Tibial nerve (tissue), 4 donors: ENCODE data around the gene UHRF2. TPM values are rescaled to one million over a fixed set of nuclear protein-coding genes. Genes with fewer than 3 reads are reported as not detected.

ENCODE experiments used
- DNase-seq, 2 donors: peaks; one replicate each; pipeline ENCODE4 v3.0.0-alpha.2; 2019; ENCODE audit warnings: low spot score in 2 of 2
- H3K27ac ChIP-seq, 4 donors: fragments of 200-600 bp; sonication (generic) in 3 of 4; one replicate each; pipeline ENCODE4 v1.5.1; 2017 to 2019; ENCODE audit warnings: mild to moderate bottlenecking in 1 of 4
- H3K27me3 ChIP-seq, 2 donors: fragments of 200-600 bp; sonication (generic) in 1 of 2; one replicate each; pipeline versions ENCODE4 v1.5.1 to v1.6.0; 2017 to 2019
- H3K36me3 ChIP-seq, 3 donors: fragments of 200-600 bp; sonication (generic); one replicate each; pipeline ENCODE4 v1.5.1; 2018 to 2019
- H3K4me1 ChIP-seq, 4 donors: fragments of 200-600 bp; sonication (generic) in 3 of 4; one replicate each; pipeline ENCODE4 v1.5.1; 2017 to 2019
- H3K4me3 ChIP-seq, 4 donors: fragments of 200-600 bp; sonication (generic) in 3 of 4; one replicate each; pipeline ENCODE4 v1.5.1; 2017 to 2019; ENCODE audit warnings: mild to moderate bottlenecking in 1 of 4, moderate library complexity in 1 of 4
- H3K9me3 ChIP-seq, 4 donors: fragments of 200-600 bp; sonication (generic) in 3 of 4; one replicate each; pipeline ENCODE4 v1.5.1; 2017 to 2019
- EP300 ChIP-seq, 2 donors: sonication (generic); formaldehyde crosslinking; IDR thresholded peaks; one replicate each; pipeline ENCODE4 v1.6.1; 2017; ENCODE audit warnings: antibody characterized with exemption in 2 of 2, mild to moderate bottlenecking in 1 of 2
- POLR2A ChIP-seq, 2 donors: fragments of 450-650 bp; IDR thresholded peaks; one replicate each; pipeline ENCODE4 v1.6.1; 2017; ENCODE audit warnings: antibody characterized with exemption in 2 of 2, mild to moderate bottlenecking in 2 of 2, moderate library complexity in 2 of 2
- WGBS, 2 donors: methylation state at CpG; one replicate each; pipeline ENCODE4 v1.1.5; 2018; 5-methylcytosine and 5-hydroxymethylcytosine counted together
- total RNA-seq, 4 donors: library from RNA; depleted of rRNA; stranded (reverse); fragments of >200 nt; gene quantifications; one replicate each; pipeline ENCODE4 v1.1.0, GENCODE V29; 2016
- TF ChIP-seq, protein P1 (sequence below), 5 experiments: fragments of 200-600 bp in 3 of 5; fragments of 450-650 bp in 2 of 5; sonication (generic) in 3 of 5; IDR thresholded peaks; one replicate each; pipeline ENCODE4 v1.5.1; 2016 to 2019; ENCODE audit warnings: antibody characterized with exemption in 5 of 5, mild to moderate bottlenecking in 3 of 5, moderate library complexity in 2 of 5

Gene UHRF2
- total RNA-seq, 4 donors from 2014 or later: 61.2 to 85.0 (median 76.0) TPM

DNA sequence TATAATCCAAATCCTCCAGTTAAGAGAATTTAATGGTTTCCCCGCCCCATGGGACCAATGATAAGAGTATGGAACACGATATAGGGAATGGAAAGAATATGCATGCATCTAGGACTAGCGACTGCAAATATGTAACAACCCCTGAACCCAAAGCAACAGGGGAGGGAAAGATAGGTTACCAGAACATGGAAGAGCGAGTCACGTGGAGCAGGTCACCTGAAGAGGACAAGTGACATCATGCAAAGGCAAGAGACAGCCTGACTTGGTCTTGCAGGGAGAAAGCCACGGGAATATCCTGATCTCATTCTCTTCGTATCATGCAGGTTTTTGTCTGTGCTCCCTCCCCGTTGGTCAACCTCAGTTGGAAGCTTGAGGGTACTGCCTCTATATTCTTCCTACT lies 4.7 kb upstream of the UHRF2 start:
- Histone ChIP-seq H3K27ac (no peak overlapping the region), H3K36me3 (no peaks in the 10 kb centered on the region), H3K4me1 (peaks cover 0 to 7% (median 0%) of the 10 kb centered on the region in 4 donors), H3K27me3 (no peaks in the 10 kb centered on the region), H3K4me3 (no peak overlapping the region), H3K9me3 (no peaks in the 10 kb centered on the region)
- no peak for DNase-seq
- TF ChIP-seq, protein P1, sequence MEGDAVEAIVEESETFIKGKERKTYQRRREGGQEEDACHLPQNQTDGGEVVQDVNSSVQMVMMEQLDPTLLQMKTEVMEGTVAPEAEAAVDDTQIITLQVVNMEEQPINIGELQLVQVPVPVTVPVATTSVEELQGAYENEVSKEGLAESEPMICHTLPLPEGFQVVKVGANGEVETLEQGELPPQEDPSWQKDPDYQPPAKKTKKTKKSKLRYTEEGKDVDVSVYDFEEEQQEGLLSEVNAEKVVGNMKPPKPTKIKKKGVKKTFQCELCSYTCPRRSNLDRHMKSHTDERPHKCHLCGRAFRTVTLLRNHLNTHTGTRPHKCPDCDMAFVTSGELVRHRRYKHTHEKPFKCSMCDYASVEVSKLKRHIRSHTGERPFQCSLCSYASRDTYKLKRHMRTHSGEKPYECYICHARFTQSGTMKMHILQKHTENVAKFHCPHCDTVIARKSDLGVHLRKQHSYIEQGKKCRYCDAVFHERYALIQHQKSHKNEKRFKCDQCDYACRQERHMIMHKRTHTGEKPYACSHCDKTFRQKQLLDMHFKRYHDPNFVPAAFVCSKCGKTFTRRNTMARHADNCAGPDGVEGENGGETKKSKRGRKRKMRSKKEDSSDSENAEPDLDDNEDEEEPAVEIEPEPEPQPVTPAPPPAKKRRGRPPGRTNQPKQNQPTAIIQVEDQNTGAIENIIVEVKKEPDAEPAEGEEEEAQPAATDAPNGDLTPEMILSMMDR (IDR thresholded peaks at IDR 0.05): no peak
- 87 to 88% methylated on average over 8 of the region's 8 CpGs for WGBS, 2 donors

DNA sequence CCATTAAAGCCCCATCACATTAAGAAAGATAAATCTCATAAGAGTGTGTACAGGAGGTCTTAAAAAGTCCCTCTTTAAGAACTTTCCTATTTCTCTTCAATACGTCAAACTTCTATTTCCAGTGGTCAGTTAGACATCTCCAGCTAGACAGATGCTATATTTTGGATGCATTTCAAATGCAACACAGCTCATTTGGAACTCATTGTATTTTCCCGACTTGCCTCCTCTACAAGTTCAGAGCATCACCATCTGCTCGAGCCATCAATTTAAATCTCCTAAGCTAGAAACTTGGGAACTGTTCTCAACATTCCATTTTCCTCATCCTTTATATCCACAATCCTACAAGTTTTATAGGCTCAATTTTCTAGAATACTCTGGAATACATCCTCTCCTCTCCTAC lies 3.2 kb upstream of the UHRF2 start:
- 53 to 61% methylated on average over 3 of the region's 3 CpGs for WGBS, 2 donors
- Histone ChIP-seq H3K27ac (no peak overlapping the region), H3K9me3 (no peaks in the 10 kb centered on the region), H3K4me3 (no peak overlapping the region), H3K36me3 (no peaks in the 10 kb centered on the region), H3K4me1 (peaks cover 0 to 13% (median 2%) of the 10 kb centered on the region in 4 donors), H3K27me3 (no peaks in the 10 kb centered on the region)
- TF ChIP-seq, protein P1 (IDR thresholded peaks at IDR 0.05): no peak
- TF ChIP-seq EP300 (IDR thresholded peaks at IDR 0.05) (no peak), POLR2A (IDR thresholded peaks at IDR 0.05) (no peak)
- no peak for DNase-seq

DNA sequence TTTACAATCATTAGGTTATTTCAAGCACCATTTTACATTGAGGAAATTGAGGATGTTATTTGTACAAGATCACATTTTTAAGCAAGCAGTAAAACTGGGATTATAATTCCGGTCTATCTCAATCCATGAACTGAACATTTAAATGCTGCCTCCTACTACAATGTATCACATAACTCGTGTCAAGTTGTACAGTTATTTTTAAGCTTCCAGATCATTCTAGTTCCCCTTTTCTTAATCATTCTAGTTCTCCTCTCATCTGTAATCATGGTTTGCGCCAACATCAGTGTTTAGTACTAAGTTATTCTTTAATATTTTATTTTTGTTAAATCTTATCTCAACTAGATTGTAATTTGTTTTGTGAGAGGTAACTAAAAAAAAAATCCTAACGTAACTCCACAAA lies 2.4 kb upstream of the UHRF2 start:
- peaks cover 0 to 22% (median 4%) of the 10 kb centered on the region in 4 donors for H3K4me1 ChIP-seq
- H3K36me3 ChIP-seq: no peaks in the 10 kb centered on the region
- WGBS, 2 donors: 76 to 77% methylated on average over 4 of the region's 4 CpGs
- no peaks in the 10 kb centered on the region for H3K9me3 ChIP-seq
- H3K4me3 ChIP-seq: no peak overlapping the region
- no peak for DNase-seq
- H3K27ac ChIP-seq: no peak overlapping the region
- TF ChIP-seq, protein P1 (IDR thresholded peaks at IDR 0.05): no peak
- TF ChIP-seq EP300 (IDR thresholded peaks at IDR 0.05): no peak
- TF ChIP-seq POLR2A (IDR thresholded peaks at IDR 0.05): no peak
- H3K27me3 ChIP-seq: no peaks in the 10 kb centered on the region

DNA sequence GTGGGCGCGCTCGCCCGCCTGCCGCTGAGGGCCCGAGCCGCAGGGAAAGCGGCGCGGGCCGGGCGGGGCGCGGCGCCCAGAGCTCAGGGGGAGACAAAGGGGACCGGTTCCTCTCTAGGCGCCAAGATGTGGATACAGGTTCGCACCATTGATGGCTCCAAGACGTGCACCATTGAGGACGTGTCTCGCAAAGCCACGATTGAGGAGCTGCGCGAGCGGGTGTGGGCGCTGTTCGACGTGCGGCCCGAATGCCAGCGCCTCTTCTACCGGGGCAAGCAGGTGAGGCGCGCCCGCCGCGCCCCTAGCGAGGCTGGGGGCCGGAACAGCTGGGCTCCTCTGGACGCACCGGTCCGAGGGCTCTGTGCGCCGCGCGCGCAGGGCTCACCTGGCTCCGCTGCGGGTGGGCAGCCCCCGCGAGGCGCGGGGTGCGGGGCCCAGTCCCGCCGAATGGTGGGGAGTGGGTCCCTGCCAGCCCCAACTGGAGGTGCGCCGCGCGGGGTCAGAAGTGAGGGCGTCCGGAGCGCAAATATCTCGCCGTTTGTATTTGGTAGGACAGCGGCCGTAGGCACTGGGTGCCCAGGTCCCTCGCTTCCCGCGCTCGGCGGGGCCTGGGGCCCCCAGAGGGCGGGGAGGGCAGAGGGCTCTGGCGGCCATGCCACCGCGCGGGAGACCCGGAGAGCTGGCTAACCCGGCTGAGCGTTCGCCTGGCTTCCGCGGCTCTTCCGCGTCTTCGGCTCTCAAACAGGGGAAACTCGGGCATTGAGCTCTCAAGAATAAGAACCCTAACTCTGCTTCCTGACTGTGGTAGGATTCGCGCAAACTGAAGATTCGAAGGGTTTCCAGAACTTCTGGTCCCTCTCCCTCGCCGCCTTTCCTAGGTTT lies 607 bp downstream of the UHRF2 start:
- H3K4me3 ChIP-seq: peak overlapping the region; percentile 65 to 87 (median 78)
- no peak for TF ChIP-seq EP300 (IDR thresholded peaks at IDR 0.05)
- TF ChIP-seq POLR2A (IDR thresholded peaks at IDR 0.05): no peak
- TF ChIP-seq, protein P1 (IDR thresholded peaks at IDR 0.05): no peak
- no peaks in the 10 kb centered on the region for H3K9me3 ChIP-seq
- no peaks in the 10 kb centered on the region for H3K27me3 ChIP-seq
- WGBS, 2 donors: 0% methylated on average over 11 to 63 of the region's 92 CpGs
- H3K36me3 ChIP-seq: peaks cover 0 to 4% (median 0%) of the 10 kb centered on the region in 3 donors
- peak overlapping the region; percentile 86 to 94 (median 91) for H3K27ac ChIP-seq
- peak in 1 of 2 donors; percentile 15 for DNase-seq
- peaks cover 0 to 46% (median 11%) of the 10 kb centered on the region in 4 donors for H3K4me1 ChIP-seq

DNA sequence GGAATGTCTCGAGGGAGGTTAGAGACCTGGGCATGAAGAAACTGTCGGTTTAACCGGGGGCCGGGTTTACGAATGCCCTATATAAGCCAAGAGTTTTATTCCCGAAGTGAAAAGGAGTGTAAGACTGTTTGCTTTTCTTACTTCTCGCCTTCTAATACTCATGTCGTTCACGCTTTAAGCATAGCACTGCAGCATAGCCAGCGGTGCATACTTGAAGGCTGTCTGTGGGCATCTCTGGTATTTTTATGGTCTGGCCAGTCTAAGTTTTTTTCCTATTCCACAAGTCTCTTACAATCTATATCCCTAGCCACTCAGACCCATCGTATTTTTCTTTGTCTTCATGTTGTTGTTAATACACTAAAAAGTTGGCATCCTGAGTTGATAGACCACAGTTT lies 1.2 kb downstream of the UHRF2 start:
- Histone ChIP-seq H3K36me3 (peaks cover 0 to 4% (median 0%) of the 10 kb centered on the region in 3 donors), H3K4me3 (peak overlapping the region; percentile 65 to 87 (median 78)), H3K4me1 (peaks cover 0 to 52% (median 11%) of the 10 kb centered on the region in 4 donors), H3K27ac (peak overlapping the region; percentile 86 to 94 (median 91)), H3K27me3 (no peaks in the 10 kb centered on the region), H3K9me3 (no peaks in the 10 kb centered on the region)
- DNase-seq: no peak
- WGBS, 2 donors: 0 to 1% methylated on average over 11 of the region's 11 CpGs
- TF ChIP-seq POLR2A (IDR thresholded peaks at IDR 0.05) (no peak), EP300 (IDR thresholded peaks at IDR 0.05) (no peak)
- TF ChIP-seq, protein P1 (IDR thresholded peaks at IDR 0.05): no peak
